ENCODE results near the gene UBXN10. TPM values are rescaled to one million over a fixed set of nuclear protein-coding genes. Genes with fewer than 3 reads are reported as not detected.

The UBXN10 gene, protein sequence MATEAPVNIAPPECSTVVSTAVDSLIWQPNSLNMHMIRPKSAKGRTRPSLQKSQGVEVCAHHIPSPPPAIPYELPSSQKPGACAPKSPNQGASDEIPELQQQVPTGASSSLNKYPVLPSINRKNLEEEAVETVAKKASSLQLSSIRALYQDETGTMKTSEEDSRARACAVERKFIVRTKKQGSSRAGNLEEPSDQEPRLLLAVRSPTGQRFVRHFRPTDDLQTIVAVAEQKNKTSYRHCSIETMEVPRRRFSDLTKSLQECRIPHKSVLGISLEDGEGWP
- total RNA-seq: 0.04 and 0.16 TPM in 2 replicates

DNA sequence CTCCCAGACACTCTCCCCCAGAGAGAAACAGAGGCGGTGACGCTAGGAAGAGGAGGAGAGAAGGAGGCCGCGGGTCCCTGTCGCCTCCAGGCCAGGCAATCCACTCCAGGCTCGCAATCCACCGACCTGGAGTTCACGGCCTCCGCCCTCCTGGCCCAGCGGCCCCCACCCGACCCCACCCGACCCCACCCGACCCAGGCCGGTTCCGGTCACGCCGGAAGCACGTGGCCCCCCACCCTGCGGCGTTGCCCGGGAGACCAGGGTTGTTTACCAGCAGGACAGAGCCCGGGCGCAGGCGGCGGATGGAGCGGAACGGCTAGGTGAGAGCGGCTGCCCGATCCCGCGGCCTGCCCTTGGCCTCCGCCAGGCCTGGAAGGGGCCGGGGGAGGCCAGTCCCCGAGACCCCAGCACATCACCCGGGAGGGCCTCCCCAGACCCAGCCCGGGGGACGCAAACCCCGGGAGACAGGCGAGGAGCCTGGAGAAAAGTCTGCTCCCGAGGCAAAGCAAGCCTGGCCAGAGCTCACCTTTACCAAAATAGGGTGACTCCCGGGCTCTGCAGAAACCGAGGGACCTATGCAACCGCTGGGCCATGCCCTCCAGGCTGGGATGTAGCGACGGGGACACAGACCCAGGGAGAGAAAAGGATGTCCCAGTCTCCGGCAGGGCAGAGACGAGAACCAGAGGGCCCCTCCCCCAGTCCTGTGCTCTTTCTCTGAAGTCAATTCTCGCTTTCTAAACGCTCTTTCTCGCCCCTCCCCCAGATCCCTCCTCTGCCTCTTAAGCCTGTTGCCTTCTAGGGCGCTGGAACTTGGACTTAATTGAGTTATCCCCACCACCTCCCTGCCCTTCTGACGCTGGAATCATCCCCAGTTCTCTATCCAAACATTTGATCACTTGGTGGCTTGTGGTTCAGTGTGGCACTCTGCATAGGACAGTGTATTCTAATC lies at the start of gene UBXN10, which contains the start of gene PLA2G2C:
Gene UBXN10 (plus strand): TSS at position 263 of the 949 bp plus-strand sequence. CDS start 4,466 bp downstream, outside the sequence.
Gene PLA2G2C (minus strand): TSS at position 685 of the 949 bp plus-strand sequence. CDS start 9,155 bp downstream, outside the sequence.

DNA sequence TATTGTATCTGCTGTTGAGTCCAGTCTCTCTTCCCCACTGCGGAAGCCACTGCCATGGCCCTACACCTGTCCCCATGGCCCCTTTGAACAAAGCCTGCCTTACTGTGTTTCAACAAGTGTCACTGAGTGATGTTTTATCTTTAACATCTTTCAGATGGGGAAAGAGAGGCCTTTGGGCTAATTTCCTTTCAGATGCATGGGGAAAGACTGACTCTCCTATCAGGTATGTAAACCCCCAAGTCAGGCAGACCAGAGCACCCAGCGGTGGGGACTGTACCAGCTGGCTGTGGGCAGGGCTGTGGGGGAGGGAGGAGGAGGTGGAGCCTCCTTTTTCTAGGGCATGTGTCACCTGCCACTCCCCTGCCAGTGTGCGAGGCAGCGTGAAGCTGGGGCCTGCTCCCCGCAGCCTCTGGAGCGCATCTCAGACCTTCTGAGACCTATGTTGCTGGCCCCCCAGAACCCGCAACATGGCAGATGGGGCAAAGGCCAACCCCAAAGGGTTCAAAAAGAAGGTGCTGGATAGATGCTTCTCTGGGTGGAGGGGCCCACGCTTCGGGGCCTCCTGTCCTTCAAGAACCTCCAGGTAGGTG lies 46.8 kb upstream of the UBXN10 start, which contains the start of gene PLA2G2F:
Gene PLA2G2F (plus strand): TSS at position 363 of the 590 bp plus-strand sequence. CDS start 105 bp downstream, at position 468.

Other genes starting within 250 kb of the UBXN10 start
- not detected in 2 replicates for gene PLA2G2A, start 206.5 kb upstream of the UBXN10 start, total RNA-seq
- gene PLA2G5, start 115.9 kb upstream of the UBXN10 start, total RNA-seq: not detected in 2 replicates
- gene PLA2G2D, start 66.6 kb upstream of the UBXN10 start, total RNA-seq: not detected in 2 replicates
- not detected in 2 replicates for gene PLA2G2F, start 46.8 kb upstream of the UBXN10 start, total RNA-seq
- gene PLA2G2C, start 422 bp downstream of the UBXN10 start, total RNA-seq: not detected in 2 replicates
- not detected in 2 replicates for gene VWA5B1, start 104.8 kb downstream of the UBXN10 start, total RNA-seq

Measured in hair follicular keratinocyte (primary cell).